GM21515 (cell line): ENCODE data around the gene CD48.

Source experiments
- ATAC-seq: cut with Tn5 transposase; IDR thresholded peaks from one replicate; pipeline ENCODE4 v1.9.1; 2021; ENCODE audit not compliant: unreplicated experiment

CD48 gene

GRCh38 chr1:160636547-160636946 lies 75.1 kb downstream of the CD48 start:
- no peak for ATAC-seq

GRCh38 chr1:160636076-160636475 lies 75.5 kb downstream of the CD48 start:
- ATAC-seq = no peak

- ATAC-seq = no peak
These were observed 76.8 kb downstream of the CD48 start for GRCh38 chr1:160634543-160635491.

GRCh38 chr1:160633330-160633903 lies 78.2 kb downstream of the CD48 start:
- no peak for ATAC-seq

- no peak for ATAC-seq
These were observed 79.5 kb downstream of the CD48 start for GRCh38 chr1:160631983-160632625.

GRCh38 chr1:160630523-160631451 lies 80.8 kb downstream of the CD48 start:
- no peak for ATAC-seq

GRCh38 chr1:160629286-160630210 lies 82.1 kb downstream of the CD48 start:
- ATAC-seq = no peak

- ATAC-seq = no peak
These were observed 82.8 kb downstream of the CD48 start for GRCh38 chr1:160628799-160629263.
